GM21515 (cell line): ENCODE data around the gene EMP1.

Experiments used
- ATAC-seq: cut with Tn5 transposase; IDR thresholded peaks from one replicate; pipeline ENCODE4 v1.9.1; 2021; ENCODE audit not compliant: unreplicated experiment

Gene EMP1, protein sequence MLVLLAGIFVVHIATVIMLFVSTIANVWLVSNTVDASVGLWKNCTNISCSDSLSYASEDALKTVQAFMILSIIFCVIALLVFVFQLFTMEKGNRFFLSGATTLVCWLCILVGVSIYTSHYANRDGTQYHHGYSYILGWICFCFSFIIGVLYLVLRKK

DNA sequence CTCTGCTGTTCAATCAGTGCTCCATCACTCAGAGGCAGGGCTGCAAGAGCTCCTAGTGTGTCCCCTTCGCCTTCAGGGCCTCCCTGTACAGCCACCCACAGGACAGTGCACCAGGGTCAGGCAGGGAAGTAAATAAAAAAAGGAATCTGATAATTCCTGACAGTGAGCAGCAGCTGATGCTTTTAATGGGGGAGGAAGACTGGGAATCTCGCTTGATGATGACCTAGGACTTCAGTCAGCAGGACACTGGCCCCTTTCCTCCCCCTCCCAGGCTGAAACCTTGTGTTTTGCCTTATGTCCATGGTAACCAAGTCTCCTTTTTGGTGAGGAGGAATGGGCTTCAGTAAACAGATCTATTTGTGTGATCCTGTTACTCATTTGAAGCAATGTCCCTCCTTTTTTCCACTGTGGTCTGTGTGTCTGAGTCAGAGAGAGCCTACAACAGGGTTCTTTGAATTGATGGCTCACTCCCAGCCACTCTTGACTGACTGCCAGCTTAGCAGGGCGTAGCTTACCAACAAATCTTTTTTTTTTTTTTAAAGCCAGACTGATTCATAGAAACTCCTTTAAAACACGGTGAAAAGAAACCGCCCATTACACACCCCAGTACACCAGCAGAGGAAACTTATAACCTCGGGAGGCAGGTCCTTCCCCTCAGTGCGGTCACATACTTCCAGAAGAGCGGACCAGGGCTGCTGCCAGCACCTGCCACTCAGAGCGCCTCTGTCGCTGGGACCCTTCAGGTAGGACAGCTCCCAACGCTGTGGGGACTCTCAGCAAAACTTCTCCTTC lies at the start of gene EMP1:
EMP1 (plus strand) TSS at position 597 of the 792 bp plus-strand sequence. CDS start 14,785 bp downstream, outside the sequence.
- peak; percentile 80 for ATAC-seq

DNA sequence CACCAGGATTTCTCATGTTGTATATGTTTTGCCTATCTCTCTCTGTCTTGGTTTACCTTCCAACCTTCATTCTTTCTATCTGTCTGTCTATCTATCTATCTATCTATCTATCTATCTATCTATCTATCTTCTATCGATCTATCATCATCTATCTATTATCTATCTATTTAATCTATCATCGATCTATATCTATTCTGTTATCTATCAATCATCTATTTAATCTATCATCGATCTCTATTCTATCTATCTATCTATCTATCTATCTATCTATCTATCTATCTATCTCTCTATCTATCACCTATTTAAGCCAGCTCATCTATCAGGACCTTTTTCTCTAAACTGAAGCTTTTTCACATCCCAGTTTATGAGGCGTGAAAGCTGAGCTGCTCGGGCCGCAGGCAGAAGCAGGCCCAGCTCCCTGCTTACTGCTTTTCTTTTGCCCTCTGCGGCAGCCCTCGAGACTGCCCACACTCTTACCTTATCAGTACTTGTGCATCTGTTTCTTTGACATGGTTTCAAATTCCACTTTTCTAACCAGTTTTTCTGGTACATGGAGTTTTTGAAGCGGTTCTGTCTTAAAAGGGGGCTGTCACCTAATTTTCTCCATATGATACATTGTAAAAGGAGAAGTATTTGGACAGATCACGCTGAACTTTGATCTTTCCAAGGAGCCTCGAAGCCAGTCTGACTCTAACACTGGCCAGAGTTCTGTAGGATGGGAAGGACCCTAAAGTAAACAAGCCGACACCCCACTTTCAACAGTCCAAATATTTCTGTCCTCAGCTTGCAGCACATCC lies 48.6 kb upstream of the EMP1 start:
- ATAC-seq = no peak

DNA sequence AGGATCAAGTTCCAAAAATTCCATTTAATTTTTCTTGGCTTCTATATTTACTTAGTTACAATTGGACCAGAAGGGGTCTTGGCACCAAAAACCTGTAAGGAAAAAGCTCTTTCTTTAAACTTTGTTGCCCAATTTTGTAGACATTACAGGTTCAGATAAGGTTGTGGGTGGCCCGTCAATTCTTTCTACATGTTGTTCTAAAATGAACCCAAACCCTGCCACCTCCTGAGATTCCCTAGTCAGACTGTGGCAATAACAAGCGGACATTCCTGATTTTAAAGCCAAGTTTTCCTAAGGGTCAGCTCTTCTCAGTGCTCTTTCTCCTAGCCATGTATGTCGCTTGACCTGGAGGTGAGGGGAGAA lies 48.1 kb upstream of the EMP1 start:
- no peak for ATAC-seq

DNA sequence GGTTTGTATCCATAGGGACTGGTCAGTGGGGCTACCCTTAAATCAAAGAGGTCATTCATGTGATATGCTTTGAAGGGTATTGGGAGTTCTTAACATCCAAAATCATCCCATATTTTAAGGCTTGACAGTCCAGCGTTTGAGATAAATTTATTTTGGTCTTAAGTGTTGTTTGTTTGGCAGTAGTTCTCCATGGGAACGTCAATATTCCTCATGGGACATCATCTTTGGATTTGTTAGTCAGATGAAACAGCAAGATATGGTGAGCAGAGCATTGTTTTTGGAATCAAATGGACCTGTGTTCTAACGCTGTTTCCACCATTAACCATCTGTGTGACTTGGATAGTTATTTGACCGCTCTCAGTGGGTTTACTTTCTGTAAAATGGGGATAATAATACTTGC lies 47.1 kb upstream of the EMP1 start:
- no peak for ATAC-seq

DNA sequence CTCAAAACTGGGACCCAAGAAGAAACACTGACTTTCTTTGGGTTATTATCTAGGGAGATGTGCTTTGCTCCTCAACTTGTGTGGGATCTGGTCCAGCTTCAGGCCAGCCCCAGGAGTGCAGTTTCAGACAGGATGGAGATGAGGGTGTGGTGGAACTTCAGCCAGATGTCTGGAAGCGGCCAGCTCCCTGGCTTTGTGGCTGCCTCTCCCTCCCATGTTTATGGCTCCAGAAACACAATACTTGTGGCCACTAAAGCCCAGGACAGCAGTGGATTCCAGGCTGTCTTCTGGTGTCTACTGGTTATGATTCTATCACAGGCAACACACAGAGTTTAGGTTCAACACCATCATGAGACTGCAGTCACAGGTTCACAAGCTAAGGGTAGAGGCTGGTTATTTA lies 44.2 kb upstream of the EMP1 start:
- no peak for ATAC-seq

DNA sequence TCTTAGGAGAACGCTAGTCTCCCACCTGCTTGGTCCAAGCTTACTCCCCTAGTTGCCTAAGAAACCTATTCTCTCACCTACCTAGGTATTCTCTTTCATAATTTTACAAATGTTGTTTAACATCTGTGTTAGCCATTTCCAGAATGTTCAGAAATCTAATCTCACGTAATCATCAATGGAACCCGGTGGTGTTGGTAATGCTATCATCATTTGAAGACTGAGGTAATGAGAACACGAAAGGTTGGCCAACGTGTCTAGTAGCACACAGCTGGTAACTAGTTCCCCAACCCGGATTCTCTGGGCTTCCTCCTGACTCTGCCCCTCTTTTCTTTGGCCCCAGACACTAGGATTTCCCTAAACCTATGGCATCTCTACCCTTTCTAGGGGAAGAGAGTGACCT lies 43.8 kb upstream of the EMP1 start:
- ATAC-seq = no peak

DNA sequence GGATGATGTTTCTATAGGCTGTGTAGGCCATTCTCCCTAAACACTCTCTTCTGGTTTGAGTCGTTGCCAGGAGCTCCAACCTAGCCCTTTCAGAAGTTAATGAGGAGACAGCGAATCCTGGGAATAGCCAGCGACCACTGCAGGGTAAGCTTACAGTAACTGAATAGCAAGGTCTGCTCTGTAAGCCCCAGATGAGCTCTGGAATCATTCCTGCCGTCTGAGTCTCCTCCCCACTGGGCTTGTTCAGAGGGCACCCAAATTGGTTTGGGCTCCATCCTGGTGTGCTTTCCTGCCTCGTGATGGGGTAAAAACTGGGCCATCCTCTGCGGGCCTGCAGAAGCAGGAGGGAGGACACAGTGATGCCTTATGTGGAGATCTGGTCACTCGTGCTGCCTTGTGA lies 43.3 kb upstream of the EMP1 start:
- no peak for ATAC-seq

DNA sequence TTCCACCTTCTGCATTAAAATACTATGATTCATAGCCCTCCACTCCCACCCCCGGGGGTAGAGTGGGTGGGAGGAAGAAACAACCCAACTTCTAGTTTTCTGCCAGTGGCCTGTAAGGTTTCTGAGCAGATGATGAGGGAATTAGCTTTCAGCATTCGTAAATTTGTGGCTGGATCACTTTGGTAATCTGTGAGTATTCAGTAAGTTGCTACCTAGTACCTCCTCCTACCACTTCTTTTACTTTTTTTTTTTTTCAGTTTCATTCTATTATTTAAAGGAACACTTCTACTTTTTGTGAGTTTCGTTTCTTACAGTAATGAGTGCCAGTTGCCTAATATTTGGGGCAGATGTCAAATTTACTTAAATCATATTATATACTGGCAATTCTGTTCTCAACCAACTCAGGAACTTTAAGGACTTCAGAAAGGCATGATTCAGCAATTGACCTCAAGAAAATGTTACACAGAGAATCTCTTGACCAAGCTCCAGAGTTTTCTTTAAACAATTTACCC lies 42.4 kb upstream of the EMP1 start:
- ATAC-seq = no peak

DNA sequence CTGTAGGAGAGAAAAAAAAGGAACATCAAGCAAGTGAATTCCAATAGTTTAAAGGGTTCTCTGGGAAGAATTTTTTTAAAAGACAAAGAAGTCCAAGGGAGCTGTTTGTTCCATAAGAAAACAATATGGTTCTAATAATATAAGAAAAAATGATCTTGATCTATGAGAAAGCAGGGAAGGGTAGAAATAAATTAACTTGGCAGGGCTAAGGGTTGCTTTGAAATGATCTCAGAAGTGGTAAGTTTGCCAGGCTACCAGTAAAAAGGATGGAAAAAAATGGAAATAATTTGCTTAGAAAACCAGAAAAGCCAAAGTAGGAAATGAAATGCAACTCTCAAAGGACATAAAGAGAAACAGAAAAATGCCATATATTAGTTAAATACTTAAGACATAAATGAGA lies 41.7 kb upstream of the EMP1 start:
- no peak for ATAC-seq

DNA sequence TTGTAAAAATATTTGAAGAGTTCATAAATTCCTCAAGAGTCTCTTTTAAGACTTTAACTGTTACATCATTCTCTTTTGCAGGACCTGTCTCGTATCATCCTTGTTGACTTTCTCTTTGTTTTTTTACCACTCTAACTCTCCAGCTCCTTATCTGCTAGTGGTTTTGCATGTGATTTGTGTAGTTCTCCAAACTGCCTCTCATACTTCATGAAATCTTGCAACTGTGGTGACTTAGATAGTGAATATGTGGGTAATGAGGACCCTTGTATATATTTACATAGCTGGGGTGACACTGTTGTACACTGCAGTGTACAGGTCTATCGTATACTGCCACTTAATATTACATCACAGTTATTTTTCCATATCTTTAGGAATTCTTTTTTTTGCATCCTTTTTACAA lies 40.2 kb upstream of the EMP1 start:
- no peak for ATAC-seq

DNA sequence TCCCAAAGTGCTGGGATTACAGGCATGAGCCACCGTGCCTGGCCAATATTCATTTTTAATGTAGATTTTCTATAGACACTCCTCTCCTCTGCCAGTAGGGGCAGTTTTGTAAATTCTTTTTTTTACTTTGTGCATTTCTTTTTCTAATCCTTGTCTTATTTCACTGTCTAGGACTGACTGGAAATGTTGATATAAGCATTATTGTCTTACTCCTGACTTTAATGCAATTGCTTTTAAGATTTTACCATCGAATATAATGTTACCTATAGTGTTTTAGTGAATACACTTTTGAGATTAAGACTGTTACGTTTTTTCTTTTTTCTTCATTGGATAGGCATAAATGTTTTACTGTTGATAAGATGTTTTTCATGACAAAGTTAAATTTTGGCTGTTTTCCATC lies 35.4 kb upstream of the EMP1 start:
- ATAC-seq = no peak

DNA sequence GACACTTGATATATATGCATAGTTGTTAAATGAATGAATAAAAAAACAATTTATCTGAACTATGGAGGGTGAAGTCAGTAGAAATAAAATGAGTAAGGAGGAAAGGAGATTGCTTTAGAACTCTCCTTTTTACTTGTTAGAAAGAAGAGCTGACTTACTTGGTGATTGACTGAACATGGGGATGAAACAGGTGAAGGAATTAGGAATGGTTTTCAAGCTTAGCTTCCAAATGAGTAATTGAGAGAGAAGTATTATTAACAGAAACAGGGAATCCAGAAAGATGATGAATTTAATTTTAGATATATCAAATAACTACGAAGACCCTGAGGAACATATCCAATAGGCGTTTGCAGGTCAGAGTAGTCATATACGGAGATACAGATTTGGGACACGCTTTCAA lies 33.6 kb upstream of the EMP1 start:
- ATAC-seq = no peak

DNA sequence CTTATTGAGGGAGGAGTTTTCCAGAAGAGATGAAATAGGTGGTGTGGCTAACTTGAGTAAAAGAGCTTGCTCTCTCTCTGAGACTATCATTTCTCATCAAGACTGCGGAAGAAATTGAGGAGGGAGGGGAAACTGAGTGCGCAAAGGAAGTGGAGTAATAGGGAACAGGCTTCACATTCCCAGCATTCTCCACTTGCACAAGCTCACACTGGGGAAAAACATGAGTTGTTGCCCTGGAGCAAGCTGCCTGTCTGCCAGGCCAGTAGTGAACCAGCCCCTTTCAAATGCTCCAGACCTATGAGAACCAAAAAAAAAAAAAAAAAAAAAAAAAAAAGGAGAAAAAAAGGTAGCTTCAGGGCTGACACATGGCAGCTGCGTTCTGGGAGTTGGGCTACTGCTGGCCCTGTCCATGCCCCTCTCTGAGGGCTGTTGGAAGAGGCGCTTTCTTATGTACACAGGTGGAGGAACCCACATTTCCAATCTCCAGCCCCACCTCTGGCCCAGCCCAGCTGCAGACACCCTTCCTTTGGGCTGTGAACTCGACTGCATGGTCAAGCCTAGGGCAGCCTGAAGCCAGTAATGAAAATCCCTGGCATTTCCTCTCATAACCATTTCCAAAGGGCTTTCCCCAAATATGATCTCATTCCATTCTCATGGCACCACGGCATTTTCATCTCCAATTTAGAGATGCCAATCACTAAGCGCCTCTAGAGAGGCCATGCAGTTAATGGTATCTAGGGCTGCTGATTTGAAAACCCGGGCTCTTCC lies 32.5 kb upstream of the EMP1 start:
- ATAC-seq = no peak

DNA sequence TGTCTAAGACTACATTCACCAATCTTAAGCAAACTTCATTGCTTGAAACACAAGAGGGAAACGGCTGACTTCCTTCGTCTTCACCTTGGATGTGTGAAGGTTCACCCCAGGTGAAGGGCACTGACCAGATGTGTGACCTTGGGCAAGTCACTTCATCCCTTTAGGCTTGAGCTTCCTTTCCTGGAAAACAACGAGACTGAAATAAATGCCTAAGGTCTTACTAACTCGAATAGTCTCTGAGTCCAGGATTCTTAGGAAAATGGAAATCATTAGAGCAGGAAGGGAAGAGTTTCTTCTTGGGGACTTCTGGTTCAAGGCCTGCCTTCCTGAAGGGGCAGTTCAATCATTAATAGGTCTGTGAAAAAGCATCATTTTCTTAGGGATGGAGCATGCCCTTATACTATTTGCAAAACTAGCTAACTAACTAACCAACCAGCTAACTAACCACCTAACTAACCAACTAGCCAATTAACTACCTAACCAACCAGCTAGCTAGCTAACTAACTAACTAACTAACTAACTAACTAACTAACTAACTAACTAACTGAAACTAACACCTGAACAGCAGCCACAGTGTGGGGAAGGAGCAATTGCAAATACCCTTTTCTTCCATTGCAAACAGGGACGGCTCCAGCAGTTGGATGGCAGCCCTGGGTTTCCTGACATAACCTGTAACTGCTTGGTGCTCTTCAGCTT lies 31.5 kb upstream of the EMP1 start:
- no peak for ATAC-seq

DNA sequence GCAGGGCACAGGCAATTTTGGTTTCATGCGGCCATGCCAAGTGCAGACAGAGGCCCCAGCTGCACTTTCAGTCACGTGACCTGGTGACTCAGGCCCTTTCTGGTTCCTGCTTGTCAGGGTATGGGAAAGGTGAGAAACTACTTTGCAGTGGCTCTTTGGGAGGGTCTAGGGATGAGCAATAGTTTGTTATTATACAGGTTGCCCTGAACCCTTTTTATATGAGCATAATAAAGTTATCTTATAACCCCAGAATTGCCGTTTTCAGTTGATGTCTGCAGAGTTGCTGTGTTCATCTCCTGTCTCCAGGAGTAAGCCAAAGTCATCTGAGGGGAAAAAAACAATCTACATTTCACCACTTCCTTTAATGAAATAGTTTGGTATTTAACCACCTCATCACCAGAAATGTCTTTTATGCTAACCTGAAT lies 30.9 kb upstream of the EMP1 start:
- no peak for ATAC-seq

DNA sequence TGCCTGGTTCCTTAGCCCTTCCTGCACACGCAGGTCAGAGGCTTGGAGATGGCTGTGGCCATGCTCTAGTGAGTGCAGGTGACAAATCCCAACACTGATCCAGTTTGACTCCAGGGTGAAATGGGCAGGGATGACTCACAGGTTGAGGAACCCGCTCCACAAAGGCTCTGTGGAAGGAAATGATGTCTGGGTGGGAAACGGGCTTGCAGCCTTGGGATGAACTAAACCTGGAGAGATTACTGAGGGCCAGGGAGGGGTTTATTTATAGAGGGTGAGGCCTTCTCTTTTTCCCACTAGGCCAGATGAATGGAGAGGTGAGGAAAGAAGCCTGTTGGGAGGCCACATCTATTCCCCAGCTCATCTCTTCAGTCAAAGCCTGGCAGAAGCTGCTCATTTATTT lies 29.3 kb upstream of the EMP1 start:
- no peak for ATAC-seq

DNA sequence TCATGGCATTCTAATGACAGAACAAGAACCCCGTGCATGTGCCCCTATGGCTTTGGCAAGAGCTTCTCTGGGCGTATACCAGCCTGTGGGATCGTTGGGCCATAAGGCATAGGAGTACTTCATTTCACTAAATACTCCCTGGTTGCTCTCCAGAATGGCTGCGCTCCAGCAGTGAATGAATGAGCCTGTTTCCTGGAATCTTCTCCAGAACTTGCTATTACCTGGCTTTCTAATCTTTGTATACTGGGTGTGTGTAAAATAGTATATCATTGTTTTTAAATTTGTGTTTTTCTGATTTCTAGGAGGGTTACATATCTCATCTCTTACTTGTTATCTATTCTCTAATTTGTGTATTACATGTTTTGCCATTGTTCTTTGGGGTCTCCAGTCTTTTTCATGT lies 28.6 kb upstream of the EMP1 start:
- no peak for ATAC-seq

DNA sequence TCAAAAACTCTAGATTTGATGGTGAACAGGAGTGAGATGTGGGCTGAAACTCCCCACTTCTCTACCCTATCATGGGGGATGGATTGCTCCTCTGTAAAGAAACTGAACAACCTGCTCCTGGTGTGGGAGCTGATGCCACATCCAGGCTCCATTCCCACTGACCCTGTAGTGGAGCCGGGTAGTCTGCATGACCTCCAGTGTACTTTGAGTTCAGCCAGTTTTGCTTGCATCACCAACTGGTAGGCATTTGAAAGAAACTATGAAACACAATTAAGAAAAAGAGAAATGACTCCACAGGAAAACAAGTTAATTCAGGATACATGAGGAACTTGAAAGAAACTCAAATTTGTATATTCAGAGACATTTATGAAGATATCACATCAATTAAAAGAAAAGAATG lies 27.3 kb upstream of the EMP1 start:
- no peak for ATAC-seq

DNA sequence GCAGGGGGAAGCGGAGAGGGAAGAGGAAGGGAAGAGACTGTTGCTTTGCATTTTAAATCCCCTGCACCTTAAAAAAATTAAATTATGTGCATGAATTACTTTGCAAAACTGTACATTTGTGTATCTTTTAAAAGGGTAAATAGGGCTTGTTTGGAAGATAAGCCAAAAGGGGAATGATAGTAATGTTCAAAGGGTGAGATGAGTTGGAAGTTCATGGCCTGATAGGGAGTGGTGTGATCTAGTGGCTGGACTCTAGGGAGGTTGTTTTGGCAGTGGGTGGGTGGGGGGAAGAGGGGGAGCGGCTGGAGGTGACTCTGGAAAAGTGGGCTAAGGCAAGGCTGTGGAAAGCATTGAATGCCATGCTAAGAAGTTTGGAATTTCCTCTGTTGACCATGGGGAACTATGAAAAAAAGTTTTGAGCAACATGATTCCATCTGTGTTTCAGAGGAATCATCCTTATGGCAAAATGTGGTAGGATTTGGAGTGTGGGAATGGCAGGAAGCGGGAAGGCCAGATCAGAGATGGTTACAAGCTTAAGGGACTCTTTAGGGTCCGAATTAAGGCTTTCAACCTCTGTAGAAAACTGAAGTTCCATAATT lies 25.5 kb upstream of the EMP1 start:
- no peak for ATAC-seq
